Activated T-helper 17 cell treated with anti-CD3 and anti-CD28 coated beads, Interleukin-2, amount 50 U/mL, for 72 hours (primary cell): Measurements from ENCODE around the gene DDX47. TPM values are rescaled to one million over a fixed set of nuclear protein-coding genes. Genes with fewer than 3 reads are reported as not detected.
"Not testable (repeated sequence)": the region's sequence is repeated elsewhere in the genome, so short reads cannot be mapped to it uniquely, and the experiment has no call there.

Source experiments
- ATAC-seq: fragments of 150-1000 bp; cut with Tn5 transposase; replicated peaks from 2 replicates; pipeline ENCODE4 v1.10.0; 2021; ENCODE audit warnings: mild to moderate bottlenecking, moderate library complexity
- H3K27ac Mint-ChIP-seq: one replicate; pipeline ENCODE4 v1.8.0; 2022; ENCODE audit warnings: mixed read lengths
- H3K27me3 Mint-ChIP-seq: one replicate; pipeline ENCODE4 v1.8.0; 2022; ENCODE audit warnings: mixed read lengths
- H3K36me3 Mint-ChIP-seq: one replicate; pipeline ENCODE4 v1.8.0; 2022; ENCODE audit warnings: low read depth, mild to moderate bottlenecking, mixed read lengths
- H3K4me1 Mint-ChIP-seq: one replicate; pipeline ENCODE4 v1.8.0; 2022; ENCODE audit warnings: mixed read lengths
- H3K4me3 Mint-ChIP-seq: one replicate; pipeline ENCODE4 v1.8.0; 2022; ENCODE audit warnings: mild to moderate bottlenecking, mixed read lengths
- H3K9me3 Mint-ChIP-seq: one replicate; pipeline ENCODE4 v1.8.0; 2022; ENCODE audit warnings: mixed read lengths
- total RNA-seq, 2 donors: library from RNA; stranded (reverse); gene quantifications; one replicate each; pipeline ENCODE4 v1.2.3, GENCODE V29; 2022

The DDX47 gene
- total RNA-seq, 2 donors from 2014 or later = 90.0 to 90.4 TPM

DNA sequence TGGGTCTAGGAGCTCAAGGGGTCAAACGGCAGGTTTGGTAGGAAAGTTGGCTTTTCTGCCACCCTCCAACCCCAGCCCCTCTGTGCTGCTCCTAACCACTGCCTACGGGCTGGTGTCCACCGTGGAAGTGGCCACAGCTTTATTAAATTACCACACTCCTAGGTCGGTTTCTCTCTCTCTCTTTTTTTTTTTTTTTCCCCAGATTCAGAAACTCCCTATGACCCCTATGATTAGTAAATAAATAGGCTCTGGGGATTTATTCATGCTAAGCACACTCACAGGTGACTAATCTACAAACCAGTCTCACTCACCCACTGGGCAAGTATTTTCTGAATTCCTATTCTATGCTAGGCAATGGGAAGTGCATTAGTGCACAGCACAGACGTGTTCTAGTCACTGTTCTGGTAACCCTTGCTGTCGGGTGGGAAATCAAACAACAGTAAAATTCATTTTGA is 8.7 kb upstream of the DDX47 start:
- no peaks in the 10 kb centered on the region for H3K9me3 Mint-ChIP-seq
- H3K27me3 Mint-ChIP-seq = no peaks in the 10 kb centered on the region
- peak overlapping the region; percentile 41 for H3K4me3 Mint-ChIP-seq
- H3K36me3 Mint-ChIP-seq = no peaks in the 10 kb centered on the region
- H3K27ac Mint-ChIP-seq = peak overlapping the region; percentile 79
- H3K4me1 Mint-ChIP-seq = peaks cover 59% of the 10 kb centered on the region
- peak; percentile 46 for ATAC-seq

DNA sequence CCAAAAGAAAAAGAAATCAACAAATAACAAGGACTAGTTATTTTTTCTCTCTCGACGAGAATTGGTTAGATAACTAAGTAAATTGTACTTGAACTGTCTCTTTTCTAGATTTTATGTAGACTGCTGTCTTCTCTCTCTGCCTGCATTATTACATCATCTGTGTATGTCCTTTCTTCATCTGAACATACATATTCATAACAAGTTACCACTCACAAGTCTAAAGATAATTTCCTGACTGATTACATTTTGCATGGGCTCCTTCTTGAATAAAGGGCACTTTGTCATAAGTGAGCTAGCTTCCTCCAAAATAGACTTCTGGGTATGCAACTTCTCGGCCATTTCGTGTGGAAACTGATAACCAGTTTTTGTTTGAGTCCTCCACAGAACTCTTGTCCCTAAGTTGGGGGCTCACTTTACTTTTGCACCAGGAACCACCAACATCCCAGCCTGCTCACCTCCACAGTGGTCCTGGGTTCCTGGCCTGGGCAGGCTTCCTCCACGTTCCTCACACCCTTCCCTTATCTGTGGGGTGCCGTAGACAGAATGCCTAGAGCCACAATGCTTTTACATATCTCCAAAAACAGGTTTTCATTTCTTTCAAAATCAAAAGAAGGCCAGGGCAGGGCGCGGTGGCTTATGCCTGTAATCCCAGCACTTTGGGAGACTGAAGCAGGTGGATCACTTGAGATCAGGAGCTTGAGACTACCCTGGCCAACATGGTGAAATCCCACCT is 6.2 kb upstream of the DDX47 start:
- H3K4me3 Mint-ChIP-seq = peak overlapping the region; percentile 77
- H3K27me3 Mint-ChIP-seq = no peaks in the 10 kb centered on the region
- ATAC-seq = no peak
- H3K4me1 Mint-ChIP-seq = peaks cover 49% of the 10 kb centered on the region
- H3K36me3 Mint-ChIP-seq = no peaks in the 10 kb centered on the region
- H3K9me3 Mint-ChIP-seq = no peaks in the 10 kb centered on the region
- H3K27ac Mint-ChIP-seq = peak overlapping the region; percentile 92

DNA sequence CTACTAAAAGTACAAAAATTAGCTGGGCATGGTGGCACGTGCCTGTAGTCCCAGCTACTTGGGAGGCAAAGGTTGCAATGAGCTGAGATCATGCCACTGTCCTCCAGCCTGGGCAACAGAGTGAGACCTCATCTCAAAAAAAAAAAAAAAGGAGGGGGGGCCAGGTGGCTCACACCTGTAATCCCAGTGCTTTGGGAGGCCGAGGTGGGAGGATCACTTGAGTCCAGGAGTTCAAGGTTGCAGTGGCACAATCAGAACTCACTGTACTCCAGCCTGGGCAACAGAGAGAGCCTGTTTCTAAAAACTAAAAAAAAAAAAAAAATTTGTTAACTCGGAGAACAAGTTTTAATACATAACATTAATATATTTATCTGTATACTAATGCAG is 5.6 kb upstream of the DDX47 start:
- not testable (repeated sequence) for H3K27me3 Mint-ChIP-seq, H3K9me3 Mint-ChIP-seq, ATAC-seq, H3K36me3 Mint-ChIP-seq
- H3K4me3 Mint-ChIP-seq = peak overlapping the region; percentile 77
- H3K27ac Mint-ChIP-seq = peak overlapping the region; percentile 92
- H3K4me1 Mint-ChIP-seq = peaks cover 43% of the 10 kb centered on the region

DNA sequence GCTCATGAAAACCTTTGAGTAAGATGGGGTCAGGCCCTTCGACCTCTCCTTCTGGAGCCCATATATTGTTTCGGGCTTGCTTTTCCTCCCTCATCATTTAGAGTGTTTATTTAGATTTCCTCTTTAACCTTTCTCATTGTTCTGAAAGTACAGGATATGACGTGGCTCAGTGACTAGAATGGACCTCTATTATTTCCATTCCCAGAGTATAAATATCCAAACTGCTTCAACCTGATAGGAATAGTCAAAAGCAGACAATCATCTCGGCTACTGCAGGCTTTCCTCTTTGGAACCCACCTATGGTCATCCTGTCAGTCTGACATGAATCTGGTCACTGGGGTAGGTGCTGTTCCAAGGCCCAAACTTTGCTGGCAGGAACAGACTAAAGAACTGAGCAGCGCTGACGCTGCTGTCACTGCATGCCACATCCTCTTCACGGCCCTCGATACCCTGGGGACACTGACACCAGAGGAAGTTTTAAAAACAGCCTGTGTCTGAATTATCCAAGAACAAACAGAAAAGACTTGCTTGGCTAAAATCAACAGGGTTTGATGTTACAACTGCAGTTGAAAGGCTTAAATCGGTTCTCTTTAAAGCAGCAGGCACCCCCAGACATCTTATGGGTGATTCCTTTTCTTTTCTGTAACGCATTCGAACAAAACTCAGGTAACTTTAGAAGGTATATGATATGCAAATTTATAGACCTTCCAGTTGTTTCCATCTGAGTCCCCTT is 5.0 kb upstream of the DDX47 start:
- H3K27ac Mint-ChIP-seq = peak overlapping the region; percentile 92
- peaks cover 40% of the 10 kb centered on the region for H3K4me1 Mint-ChIP-seq

DNA sequence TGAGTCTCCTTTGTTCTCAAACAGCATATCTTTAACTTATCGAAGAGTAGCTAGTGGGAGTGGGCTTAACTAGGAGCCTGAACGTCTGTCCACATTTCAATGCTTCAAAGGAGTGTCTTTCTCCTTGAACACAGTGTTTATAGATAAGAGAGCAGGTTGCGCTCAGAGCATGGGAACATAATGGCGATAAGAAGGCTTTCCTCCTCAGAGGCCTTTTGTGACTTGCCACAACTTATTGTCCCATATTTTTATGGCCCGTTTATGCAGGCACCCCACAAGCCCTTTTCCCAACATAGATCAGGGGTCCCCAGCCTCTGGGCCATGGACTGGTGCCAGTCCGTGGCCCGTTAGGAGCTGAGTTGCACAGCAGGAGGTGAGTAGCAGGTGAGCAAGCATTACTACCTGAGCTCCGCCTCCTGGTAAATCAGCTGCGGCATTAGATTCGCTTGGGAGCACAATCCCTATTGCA is 2.6 kb upstream of the DDX47 start:
- Mint-ChIP-seq H3K4me3 (no peak overlapping the region), H3K27me3 (no peaks in the 10 kb centered on the region), H3K9me3 (no peaks in the 10 kb centered on the region), H3K27ac (no peak overlapping the region), H3K4me1 (peaks cover 41% of the 10 kb centered on the region), H3K36me3 (peaks cover 27% of the 10 kb centered on the region)
- no peak for ATAC-seq

More for the DNA sequence above, 5.0 kb upstream of the DDX47 start:
- ATAC-seq = peak; percentile 64
- Mint-ChIP-seq H3K9me3 (no peaks in the 10 kb centered on the region), H3K4me3 (peak overlapping the region; percentile 77), H3K36me3 (peaks cover 2% of the 10 kb centered on the region), H3K27me3 (no peaks in the 10 kb centered on the region)

DNA sequence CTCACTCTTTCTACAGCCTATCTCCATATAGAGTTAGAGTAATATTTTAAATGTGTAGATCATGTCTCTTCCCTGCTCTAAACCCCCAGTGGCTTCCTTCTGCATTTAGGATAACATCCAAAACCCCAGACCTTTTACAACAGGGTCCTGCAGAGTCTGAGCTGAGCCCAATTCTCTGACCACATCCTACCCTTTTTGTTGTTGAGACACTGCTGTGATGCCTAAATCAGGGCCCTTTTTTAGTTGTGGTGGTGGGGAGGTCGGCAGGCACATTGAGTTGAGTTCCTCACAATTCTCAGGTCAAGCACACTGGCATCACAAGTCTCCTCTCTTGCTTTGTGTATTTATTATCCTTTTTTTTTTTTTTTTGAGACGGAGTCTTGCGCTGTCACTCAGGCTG is 1.8 kb upstream of the DDX47 start:
- ATAC-seq = no peak
- Mint-ChIP-seq H3K4me3 (no peak overlapping the region), H3K36me3 (peaks cover 34% of the 10 kb centered on the region), H3K9me3 (no peaks in the 10 kb centered on the region), H3K27me3 (no peaks in the 10 kb centered on the region), H3K27ac (no peak overlapping the region), H3K4me1 (peaks cover 44% of the 10 kb centered on the region)

DNA sequence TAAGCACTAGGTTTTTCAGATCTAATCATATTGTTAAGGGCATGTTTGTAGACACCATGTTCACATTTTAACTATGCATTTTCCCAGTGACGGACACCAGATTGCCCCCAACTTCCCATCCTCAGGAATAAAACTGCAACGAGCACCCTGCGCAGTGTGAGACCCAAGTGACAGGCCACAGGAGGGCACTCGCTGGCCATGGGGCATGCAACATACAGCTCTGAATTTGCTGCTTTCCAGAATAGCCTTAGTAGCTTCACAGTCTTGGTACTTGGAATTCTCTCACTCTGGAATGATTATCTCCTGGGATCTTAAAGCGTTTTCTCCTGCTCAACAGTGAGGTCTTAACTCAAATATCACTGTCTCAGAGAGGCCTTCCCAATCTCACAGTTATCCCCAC is 972 bp upstream of the DDX47 start:
- H3K4me1 Mint-ChIP-seq = peaks cover 43% of the 10 kb centered on the region

DNA sequence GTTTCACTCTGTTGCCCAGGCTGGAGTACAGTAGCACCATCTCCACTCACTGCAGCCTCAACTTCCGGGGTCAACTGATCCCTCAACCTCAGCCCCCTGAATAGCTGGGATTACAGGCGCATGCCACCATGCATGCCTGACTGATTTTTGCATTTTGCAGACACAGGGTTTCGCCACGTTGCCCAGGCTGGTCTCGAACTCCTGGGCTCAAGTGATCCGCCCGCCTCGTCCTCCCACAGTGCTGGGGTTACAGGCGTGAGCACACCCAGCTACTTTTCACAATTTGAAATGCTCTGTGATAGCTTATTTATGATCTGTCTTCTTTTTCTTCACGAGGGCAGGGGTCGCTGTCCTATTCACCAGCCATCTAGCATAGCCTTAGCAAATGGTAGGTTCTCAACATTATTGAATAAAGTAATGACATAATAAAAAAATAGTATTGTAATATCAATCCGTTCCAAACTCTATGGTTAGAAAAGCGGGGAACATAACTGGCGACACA is 477 bp upstream of the DDX47 start:
- H3K4me1 Mint-ChIP-seq = peaks cover 43% of the 10 kb centered on the region
- peaks cover 48% of the 10 kb centered on the region for H3K36me3 Mint-ChIP-seq
- peak overlapping the region; percentile 93 for H3K27ac Mint-ChIP-seq
- H3K9me3 Mint-ChIP-seq = no peaks in the 10 kb centered on the region
- H3K4me3 Mint-ChIP-seq = peak overlapping the region; percentile 98
- no peak for ATAC-seq
- no peaks in the 10 kb centered on the region for H3K27me3 Mint-ChIP-seq

More for the DNA sequence above, 972 bp upstream of the DDX47 start:
- Mint-ChIP-seq H3K27ac (no peak overlapping the region), H3K27me3 (no peaks in the 10 kb centered on the region), H3K9me3 (no peaks in the 10 kb centered on the region), H3K4me3 (no peak overlapping the region), H3K36me3 (peaks cover 43% of the 10 kb centered on the region)
- ATAC-seq = no peak

DNA sequence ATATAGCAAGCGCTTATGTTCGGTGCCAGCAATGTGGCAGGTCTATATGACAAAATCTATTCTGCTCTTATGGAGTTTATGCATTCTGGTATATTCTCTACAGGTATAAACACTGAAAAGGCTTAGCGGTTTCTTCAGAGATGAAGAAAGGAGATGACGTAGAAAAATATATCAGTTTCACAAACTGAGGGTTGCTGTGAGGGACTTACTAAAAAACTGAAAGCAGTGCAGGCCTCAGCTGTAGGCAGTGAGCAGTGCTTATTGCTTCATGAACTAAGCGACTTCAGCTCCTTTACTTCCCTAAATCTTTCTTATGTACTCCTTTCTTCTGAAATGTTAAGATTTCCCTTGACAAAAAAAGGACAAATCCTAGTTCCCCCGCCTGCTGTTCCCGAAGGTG is 4.5 kb downstream of the DDX47 start:
- peaks cover 97% of the 10 kb centered on the region for H3K36me3 Mint-ChIP-seq
- H3K4me1 Mint-ChIP-seq = peaks cover 44% of the 10 kb centered on the region
- no peaks in the 10 kb centered on the region for H3K9me3 Mint-ChIP-seq
- peak overlapping the region; percentile 70 for H3K27ac Mint-ChIP-seq
- H3K4me3 Mint-ChIP-seq = no peak overlapping the region
- no peaks in the 10 kb centered on the region for H3K27me3 Mint-ChIP-seq
- no peak for ATAC-seq

DNA sequence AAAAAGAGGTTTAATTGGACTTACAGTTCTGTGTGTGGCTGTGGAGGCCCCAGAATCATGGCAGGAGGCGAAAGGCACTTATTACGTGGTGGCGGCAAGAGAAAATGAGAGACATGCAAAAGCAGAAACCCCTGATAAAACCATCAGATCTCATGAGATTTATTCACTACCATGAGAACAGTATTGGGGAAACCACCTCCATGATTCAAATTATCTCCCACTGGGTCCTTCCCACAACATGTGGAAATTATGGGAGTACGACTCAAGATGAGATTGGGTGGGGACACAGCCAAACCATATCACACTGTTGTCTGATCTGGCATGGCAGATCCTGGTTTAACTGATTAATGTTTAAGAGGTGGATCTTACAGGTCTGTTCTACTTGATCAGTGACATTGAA is 5.6 kb downstream of the DDX47 start:
- Mint-ChIP-seq H3K4me3 (peak overlapping the region; percentile 13), H3K27me3 (no peaks in the 10 kb centered on the region), H3K27ac (peak overlapping the region; percentile 70), H3K36me3 (peaks cover 100% of the 10 kb centered on the region), H3K4me1 (peaks cover 43% of the 10 kb centered on the region), H3K9me3 (no peaks in the 10 kb centered on the region)
- ATAC-seq = peak; percentile 32

DNA sequence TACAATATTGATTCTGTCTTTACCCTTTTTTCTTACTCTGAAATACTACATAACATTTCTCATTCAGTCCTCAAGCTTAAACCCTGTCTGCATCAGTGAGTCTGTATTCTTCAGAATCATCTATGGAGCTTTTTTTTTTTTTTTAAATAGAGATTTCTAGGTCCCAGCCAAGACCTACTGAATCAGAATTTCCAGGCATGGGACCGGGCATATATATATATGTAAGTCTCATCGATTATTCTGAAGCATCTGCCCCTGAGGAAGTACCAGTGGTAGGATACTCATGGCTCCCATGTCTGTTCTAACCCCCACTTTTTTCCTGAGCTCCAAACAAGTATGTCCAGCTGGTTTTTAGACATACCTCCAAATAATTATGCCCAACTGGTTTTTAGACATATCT is 6.1 kb downstream of the DDX47 start:
- H3K4me3 Mint-ChIP-seq = peak overlapping the region; percentile 13
- no peaks in the 10 kb centered on the region for H3K9me3 Mint-ChIP-seq
- H3K27me3 Mint-ChIP-seq = no peaks in the 10 kb centered on the region
- peak overlapping the region; percentile 70 for H3K27ac Mint-ChIP-seq
- H3K4me1 Mint-ChIP-seq = peaks cover 39% of the 10 kb centered on the region
- H3K36me3 Mint-ChIP-seq = peaks cover 100% of the 10 kb centered on the region
- ATAC-seq = no peak

DNA sequence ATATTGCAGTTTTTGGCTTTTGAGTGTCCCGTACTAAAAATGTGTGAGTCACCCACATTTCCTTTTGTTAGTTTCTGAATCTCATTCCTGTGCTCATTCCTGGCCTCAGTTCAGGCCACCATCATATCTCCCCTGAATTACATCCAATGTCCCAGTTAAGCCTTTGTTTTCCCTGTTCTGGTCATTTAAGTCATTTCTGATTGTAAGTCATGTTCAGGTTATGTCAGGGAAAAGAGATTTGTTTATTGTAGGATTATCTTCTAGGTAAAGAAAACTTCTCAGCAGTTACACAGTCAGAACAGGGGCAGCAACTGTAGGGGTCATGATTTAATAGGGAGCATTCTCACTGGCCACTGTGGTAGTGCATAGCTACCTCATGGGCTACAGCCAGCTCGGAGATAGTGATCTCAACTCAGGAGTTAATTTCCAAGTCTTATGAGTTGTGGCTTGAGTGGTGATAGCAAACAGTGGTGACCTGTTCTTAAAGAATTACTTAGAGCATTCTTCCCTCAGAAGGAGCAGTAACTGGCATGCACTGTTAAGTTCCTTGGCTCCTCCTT is 6.7 kb downstream of the DDX47 start:
- H3K27me3 Mint-ChIP-seq = no peaks in the 10 kb centered on the region
- peak overlapping the region; percentile 70 for H3K27ac Mint-ChIP-seq
- H3K9me3 Mint-ChIP-seq = no peaks in the 10 kb centered on the region
- peaks cover 33% of the 10 kb centered on the region for H3K4me1 Mint-ChIP-seq
- peak; percentile 34 for ATAC-seq
- H3K36me3 Mint-ChIP-seq = peaks cover 100% of the 10 kb centered on the region
- peak overlapping the region; percentile 13 for H3K4me3 Mint-ChIP-seq

DNA sequence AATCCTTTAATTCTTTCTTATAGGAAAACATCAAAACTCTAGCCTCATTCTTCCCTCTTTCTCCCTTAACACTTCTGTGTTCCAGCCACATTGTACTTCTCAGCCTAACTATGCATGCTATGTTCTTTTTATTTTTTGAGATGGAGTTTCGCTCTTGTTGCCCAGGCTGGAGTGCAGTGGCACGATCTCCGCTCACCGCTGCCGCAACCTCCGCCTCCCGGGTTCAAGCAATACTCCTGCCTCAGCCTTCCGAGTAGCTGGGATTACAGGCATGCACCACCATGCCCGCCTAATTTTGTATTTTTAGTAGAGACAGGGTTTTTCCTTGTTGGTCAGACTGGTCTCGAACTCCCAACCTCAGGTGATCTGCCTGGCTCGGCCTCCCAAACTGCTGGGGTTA is 7.2 kb downstream of the DDX47 start:
- H3K27ac Mint-ChIP-seq = peak overlapping the region; percentile 43
- peaks cover 30% of the 10 kb centered on the region for H3K4me1 Mint-ChIP-seq

DNA sequence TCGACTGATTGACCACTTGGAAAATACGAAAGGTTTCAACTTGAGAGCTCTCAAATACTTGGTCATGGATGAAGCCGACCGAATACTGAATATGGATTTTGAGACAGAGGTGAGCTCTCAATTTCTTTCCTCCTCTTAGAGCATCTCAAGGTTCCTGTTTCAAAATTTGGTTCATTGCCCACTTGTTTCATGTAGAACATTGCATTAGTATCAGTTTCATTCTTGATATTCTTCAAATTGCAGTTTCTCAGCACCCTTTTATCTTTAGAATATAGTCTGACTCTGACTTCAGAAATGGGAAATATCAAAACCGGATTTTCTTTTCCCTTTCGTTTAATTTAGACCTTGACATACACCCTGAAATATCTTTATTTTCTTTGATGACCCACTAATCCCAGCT is 8.8 kb downstream of the DDX47 start:
- Mint-ChIP-seq H3K27ac (no peak overlapping the region), H3K9me3 (no peaks in the 10 kb centered on the region), H3K27me3 (no peaks in the 10 kb centered on the region), H3K36me3 (peaks cover 100% of the 10 kb centered on the region), H3K4me3 (no peak overlapping the region), H3K4me1 (peaks cover 17% of the 10 kb centered on the region)
- ATAC-seq = no peak

More for the DNA sequence above, 7.2 kb downstream of the DDX47 start:
- ATAC-seq, H3K27me3 Mint-ChIP-seq, H3K9me3 Mint-ChIP-seq, H3K4me3 Mint-ChIP-seq: not testable (repeated sequence)
- peaks cover 100% of the 10 kb centered on the region for H3K36me3 Mint-ChIP-seq
